Trophoblast cell (in vitro differentiated cells and primary cell): Measurements from ENCODE around the gene PASK.
A peak's percentile ranks its signal among the peaks of the same experiment; 100 is the strongest.

Experiments
- DNase-seq, 2 donors: peaks; one replicate each; pipeline ENCODE4 v3.0.0-alpha.2; 2016
- H2AFZ ChIP-seq: 2 replicates; pipeline ENCODE4 v1.6.1; 2013; ENCODE audit warnings: low read length, moderate library complexity, mild to moderate bottlenecking; ENCODE audit not compliant: insufficient read depth, poor library complexity
- H2AK5ac ChIP-seq: 2 replicates; pipeline ENCODE4 v1.6.1; 2013; ENCODE audit warnings: mild to moderate bottlenecking, low read length
- H2BK120ac ChIP-seq: 2 replicates; pipeline ENCODE4 v1.6.1; 2013; ENCODE audit warnings: low read length, mild to moderate bottlenecking, moderate library complexity; ENCODE audit not compliant: insufficient read depth, poor library complexity
- H2BK12ac ChIP-seq: 2 replicates; pipeline ENCODE4 v1.6.1; 2013; ENCODE audit warnings: mild to moderate bottlenecking, low read length, moderate library complexity
- H2BK5ac ChIP-seq: 2 replicates; pipeline ENCODE4 v1.6.1; 2013; ENCODE audit warnings: low read length, low read depth, moderate library complexity, mild to moderate bottlenecking; ENCODE audit not compliant: poor library complexity
- H3K14ac ChIP-seq: 2 replicates; pipeline ENCODE4 v1.6.1; 2013; ENCODE audit warnings: mild to moderate bottlenecking, low read length
- H3K18ac ChIP-seq: 2 replicates; pipeline ENCODE4 v1.6.1; 2013; ENCODE audit warnings: mild to moderate bottlenecking, low read length
- H3K23ac ChIP-seq: 2 replicates; pipeline ENCODE4 v1.6.1; 2013; ENCODE audit warnings: low read length
- H3K27ac ChIP-seq: 2 replicates; pipeline ENCODE4 v1.5.1; 2013; ENCODE audit warnings: low read depth, mild to moderate bottlenecking, inconsistent platforms, low read length, moderate library complexity
- H3K27me3 ChIP-seq: 2 replicates; pipeline ENCODE4 v1.6.1; 2013; ENCODE audit warnings: inconsistent platforms, mild to moderate bottlenecking, low read length, moderate library complexity; ENCODE audit not compliant: insufficient read depth
- H3K36me3 ChIP-seq, 2 experiments: 1 replicate in 1 of 2; 2 replicates in 1 of 2; pipeline ENCODE4 v1.6.1; 2013; ENCODE audit warnings: low read length in 2 of 2, mild to moderate bottlenecking in 2 of 2, moderate library complexity in 1 of 2; ENCODE audit not compliant: insufficient read depth in 2 of 2, control insufficient read depth in 1 of 2
- H3K4ac ChIP-seq: 2 replicates; pipeline ENCODE4 v1.6.1; 2013; ENCODE audit warnings: low read depth, mild to moderate bottlenecking, low read length, moderate library complexity
- H3K4me1 ChIP-seq, 2 experiments: 1 replicate in 1 of 2; 2 replicates in 1 of 2; pipeline ENCODE4 v1.6.1; 2013; ENCODE audit warnings: low read length in 2 of 2, mild to moderate bottlenecking in 2 of 2, moderate library complexity in 1 of 2; ENCODE audit not compliant: insufficient read depth in 2 of 2, control insufficient read depth in 1 of 2
- H3K4me2 ChIP-seq: 2 replicates; pipeline ENCODE4 v1.6.1; 2013; ENCODE audit warnings: inconsistent platforms, mild to moderate bottlenecking, low read length, moderate library complexity
- H3K4me3 ChIP-seq: 2 replicates; pipeline ENCODE4 v1.5.1; 2013; ENCODE audit warnings: mild to moderate bottlenecking, low read depth, low read length, inconsistent platforms
- H3K79me1 ChIP-seq: one replicate; pipeline ENCODE4 v1.6.1; 2013; ENCODE audit warnings: low read length
- H3K79me2 ChIP-seq: 2 replicates; pipeline ENCODE4 v1.6.1; 2013; ENCODE audit warnings: low read length, mild to moderate bottlenecking; ENCODE audit not compliant: control insufficient read depth, insufficient read depth, poor library complexity
- H3K9ac ChIP-seq: 2 replicates; pipeline ENCODE4 v1.6.1; 2013; ENCODE audit warnings: mild to moderate bottlenecking, low read length
- H3K9me3 ChIP-seq: 2 replicates; pipeline ENCODE4 v1.6.1; 2013; ENCODE audit warnings: low read depth, mild to moderate bottlenecking, control low read depth, inconsistent platforms, low read length; ENCODE audit not compliant: insufficient read depth
- H4K12ac ChIP-seq: 2 replicates; pipeline ENCODE4 v1.6.1; 2013; ENCODE audit warnings: low read depth, mild to moderate bottlenecking, low read length, moderate library complexity
- H4K8ac ChIP-seq: 2 replicates; pipeline ENCODE4 v1.6.1; 2013; ENCODE audit warnings: low read depth, mild to moderate bottlenecking, low read length, moderate library complexity
- H4K91ac ChIP-seq: one replicate; pipeline ENCODE4 v1.6.1; 2013; ENCODE audit warnings: low read depth, mild to moderate bottlenecking, low read length, moderate library complexity
- whole genome bisulfite sequencing: extraction: QIAGEN DNeasy Blood & Tissue Kit; methylation state at CpG from one replicate; pipeline ENCODE4 v1.1.7; 2013; ENCODE audit warnings: missing lambda C conversion rate; ENCODE audit not compliant: insufficient read length, insufficient coverage; ENCODE audit errors: extremely low coverage; 5-methylcytosine and 5-hydroxymethylcytosine counted together

PASK gene

DNA sequence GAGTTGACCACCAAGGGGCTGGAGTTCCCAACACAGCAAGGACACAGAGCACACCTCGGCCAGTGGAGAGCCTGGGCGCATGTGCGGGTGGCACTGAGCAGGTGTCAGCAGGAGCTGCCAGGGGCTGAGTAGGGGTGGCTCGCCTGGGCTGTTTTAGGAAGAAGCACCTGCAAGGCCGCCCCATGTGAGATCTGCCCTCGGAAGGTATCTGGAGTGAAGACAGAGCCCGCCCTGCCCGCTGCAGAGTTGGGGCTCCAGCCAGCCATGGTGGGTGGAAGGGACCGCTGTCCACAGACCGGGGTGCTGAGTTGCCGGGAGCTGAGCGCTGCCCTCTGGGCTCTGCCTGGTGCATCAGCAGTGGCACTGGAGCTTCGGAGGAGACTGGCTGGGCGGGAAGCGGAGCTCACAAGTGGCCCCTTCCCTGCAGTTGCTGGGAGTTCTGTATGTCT is 82.4 kb downstream of the PASK start:
- Histone ChIP-seq H2AK5ac (no peak overlapping the region), H2BK5ac (no peak overlapping the region), H3K27me3 (no peaks in the 10 kb centered on the region), H3K9ac (no peak overlapping the region), H3K9me3 (peaks cover 4% of the 10 kb centered on the region), H3K14ac (no peak overlapping the region), H3K23ac (no peak overlapping the region), H2AFZ (no peak overlapping the region), H3K27ac (no peak overlapping the region), H4K8ac (no peak overlapping the region), H2BK12ac (no peak overlapping the region), H3K4me2 (no peak overlapping the region), H4K91ac (no peak overlapping the region), H3K79me2 (no peaks in the 10 kb centered on the region), H3K36me3 (no peaks in the 10 kb centered on the region), H3K4me1 (no peaks in the 10 kb centered on the region), H3K79me1 (no peaks in the 10 kb centered on the region), H2BK120ac (no peak overlapping the region), H4K12ac (no peak overlapping the region), H3K4ac (no peak overlapping the region), H3K4me3 (no peak overlapping the region), H3K18ac (no peak overlapping the region)
- no CpG with 5 or more reads among the region's 15 CpGs for WGBS
- DNase-seq, result no peak

- Histone ChIP-seq H4K91ac (no peak overlapping the region), H2BK5ac (no peak overlapping the region), H2AFZ (no peak overlapping the region), H4K8ac (no peak overlapping the region), H3K9me3 (peaks cover 4% of the 10 kb centered on the region), H3K9ac (no peak overlapping the region), H4K12ac (no peak overlapping the region), H3K4me3 (no peak overlapping the region), H3K23ac (no peak overlapping the region), H3K4me1 (no peaks in the 10 kb centered on the region), H3K14ac (no peak overlapping the region), H3K27ac (no peak overlapping the region), H3K36me3 (no peaks in the 10 kb centered on the region), H3K4me2 (no peak overlapping the region), H3K4ac (no peak overlapping the region), H3K18ac (no peak overlapping the region), H3K79me1 (no peaks in the 10 kb centered on the region), H3K79me2 (no peaks in the 10 kb centered on the region), H3K27me3 (no peaks in the 10 kb centered on the region), H2BK12ac (no peak overlapping the region), H2AK5ac (no peak overlapping the region), H2BK120ac (no peak overlapping the region)
- no peak for DNase-seq
- WGBS, result no CpG with 5 or more reads among the region's 21 CpGs
These were observed 82.9 kb downstream of the PASK start for GRCh38 chr2:241066171-241066892.

DNA sequence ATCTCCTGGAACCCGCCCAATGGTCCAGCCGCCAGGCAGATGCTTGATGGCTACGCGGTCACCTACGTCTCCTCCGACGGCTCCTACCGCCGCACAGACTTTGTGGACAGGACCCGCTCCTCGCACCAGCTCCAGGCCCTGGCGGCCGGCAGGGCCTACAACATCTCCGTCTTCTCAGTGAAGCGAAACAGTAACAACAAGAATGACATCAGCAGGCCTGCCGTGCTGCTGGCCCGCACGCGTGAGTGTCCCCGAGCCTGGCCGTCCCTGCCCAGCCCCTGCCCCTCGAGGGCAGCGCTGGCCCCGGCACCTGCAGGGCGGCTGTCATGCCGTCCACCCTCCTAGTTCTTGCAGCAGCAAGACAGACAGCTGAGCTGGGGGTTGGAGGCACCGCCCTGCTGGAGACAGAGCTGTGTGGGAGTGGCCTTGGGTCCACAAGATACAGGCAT is 83.9 kb downstream of the PASK start:
- H2BK120ac ChIP-seq, result no peak overlapping the region
- no peak overlapping the region for H4K91ac ChIP-seq
- H4K12ac ChIP-seq, result no peak overlapping the region
- H2AFZ ChIP-seq, result no peak overlapping the region
- no CpG with 5 or more reads among the region's 27 CpGs for WGBS
- no peak overlapping the region for H4K8ac ChIP-seq
- H3K4me2 ChIP-seq, result no peak overlapping the region
- no peak overlapping the region for H3K14ac ChIP-seq
- H3K4me3 ChIP-seq, result no peak overlapping the region
- H2BK12ac ChIP-seq, result no peak overlapping the region
- no peak overlapping the region for H3K18ac ChIP-seq
- no peaks in the 10 kb centered on the region for H3K79me1 ChIP-seq
- H3K23ac ChIP-seq, result no peak overlapping the region
- peaks cover 4% of the 10 kb centered on the region for H3K9me3 ChIP-seq
- no peaks in the 10 kb centered on the region for H3K36me3 ChIP-seq
- H3K9ac ChIP-seq, result no peak overlapping the region
- DNase-seq, result no peak
- H3K4ac ChIP-seq, result no peak overlapping the region
- H3K27ac ChIP-seq, result no peak overlapping the region
- no peak overlapping the region for H2BK5ac ChIP-seq
- H3K27me3 ChIP-seq, result no peaks in the 10 kb centered on the region
- no peak overlapping the region for H2AK5ac ChIP-seq
- no peaks in the 10 kb centered on the region for H3K4me1 ChIP-seq
- H3K79me2 ChIP-seq, result no peaks in the 10 kb centered on the region

DNA sequence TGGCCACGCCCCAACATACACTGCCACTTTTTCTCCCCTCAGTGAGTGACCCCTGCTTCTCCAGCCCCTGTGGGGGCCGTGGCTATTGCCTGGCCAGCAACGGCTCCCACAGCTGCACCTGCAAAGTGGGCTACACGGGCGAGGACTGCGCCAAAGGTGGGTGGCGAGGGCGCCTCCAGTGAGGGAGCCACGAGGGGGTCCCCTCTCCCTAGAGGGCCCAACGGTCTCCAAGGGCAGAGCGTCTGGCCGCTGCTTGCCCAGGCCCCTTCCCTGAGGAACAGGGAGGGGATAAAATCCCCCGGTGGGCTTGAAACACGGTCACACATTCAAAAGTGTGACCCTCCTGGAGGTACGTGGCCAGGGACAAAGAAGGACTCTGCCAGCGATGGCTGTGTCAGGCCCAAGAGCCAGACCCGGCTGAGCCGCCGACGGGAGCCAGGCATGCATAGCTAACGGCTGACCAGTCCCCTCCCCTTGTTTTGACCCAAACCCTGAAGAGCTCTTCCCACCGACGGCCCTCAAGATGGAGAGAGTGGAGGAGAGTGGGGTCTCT is 84.4 kb downstream of the PASK start:
- no peak overlapping the region for H3K27ac ChIP-seq

More for the DNA sequence above, 84.4 kb downstream of the PASK start:
- H3K79me1 ChIP-seq, result no peaks in the 10 kb centered on the region
- H4K8ac ChIP-seq, result no peak overlapping the region
- H3K23ac ChIP-seq, result no peak overlapping the region
- no peak overlapping the region for H3K4ac ChIP-seq
- no peaks in the 10 kb centered on the region for H3K4me1 ChIP-seq
- no peak overlapping the region for H2BK12ac ChIP-seq
- H3K18ac ChIP-seq, result no peak overlapping the region
- H4K91ac ChIP-seq, result no peak overlapping the region
- no peaks in the 10 kb centered on the region for H3K79me2 ChIP-seq
- H2BK120ac ChIP-seq, result no peak overlapping the region
- H3K9me3 ChIP-seq, result peaks cover 4% of the 10 kb centered on the region
- H4K12ac ChIP-seq, result no peak overlapping the region
- H3K14ac ChIP-seq, result no peak overlapping the region
- no peaks in the 10 kb centered on the region for H3K36me3 ChIP-seq
- no peak overlapping the region for H2BK5ac ChIP-seq
- no peak for DNase-seq
- H3K9ac ChIP-seq, result no peak overlapping the region
- no peaks in the 10 kb centered on the region for H3K27me3 ChIP-seq
- no peak overlapping the region for H3K4me2 ChIP-seq
- no peak overlapping the region for H2AK5ac ChIP-seq
- WGBS, result no CpG with 5 or more reads among the region's 23 CpGs
- peak overlapping the region; percentile 0 for H3K4me3 ChIP-seq
- no peak overlapping the region for H2AFZ ChIP-seq
